Activated T-helper 17 cell treated with anti-CD3 and anti-CD28 coated beads, Interleukin-2, amount 50 U/mL, for 72 hours (primary cell): ENCODE measurements around the gene LRMDA. TPM values are rescaled to one million over a fixed set of nuclear protein-coding genes. Genes with fewer than 3 reads are reported as not detected.

Experiments used
- ATAC-seq: fragments of 150-1000 bp; cut with Tn5 transposase; replicated peaks from 2 replicates; pipeline ENCODE4 v1.10.0; 2021; ENCODE audit warnings: mild to moderate bottlenecking, moderate library complexity
- H3K27ac Mint-ChIP-seq: one replicate; pipeline ENCODE4 v1.8.0; 2022; ENCODE audit warnings: mixed read lengths
- H3K27me3 Mint-ChIP-seq: one replicate; pipeline ENCODE4 v1.8.0; 2022; ENCODE audit warnings: mixed read lengths
- H3K36me3 Mint-ChIP-seq: one replicate; pipeline ENCODE4 v1.8.0; 2022; ENCODE audit warnings: low read depth, mild to moderate bottlenecking, mixed read lengths
- H3K4me1 Mint-ChIP-seq: one replicate; pipeline ENCODE4 v1.8.0; 2022; ENCODE audit warnings: mixed read lengths
- H3K4me3 Mint-ChIP-seq: one replicate; pipeline ENCODE4 v1.8.0; 2022; ENCODE audit warnings: mild to moderate bottlenecking, mixed read lengths
- H3K9me3 Mint-ChIP-seq: one replicate; pipeline ENCODE4 v1.8.0; 2022; ENCODE audit warnings: mixed read lengths
- total RNA-seq, 2 donors: library from RNA; stranded (reverse); gene quantifications; one replicate each; pipeline ENCODE4 v1.2.3, GENCODE V29; 2022

The LRMDA gene
- total RNA-seq, 2 donors from 2014 or later = not detected

DNA sequence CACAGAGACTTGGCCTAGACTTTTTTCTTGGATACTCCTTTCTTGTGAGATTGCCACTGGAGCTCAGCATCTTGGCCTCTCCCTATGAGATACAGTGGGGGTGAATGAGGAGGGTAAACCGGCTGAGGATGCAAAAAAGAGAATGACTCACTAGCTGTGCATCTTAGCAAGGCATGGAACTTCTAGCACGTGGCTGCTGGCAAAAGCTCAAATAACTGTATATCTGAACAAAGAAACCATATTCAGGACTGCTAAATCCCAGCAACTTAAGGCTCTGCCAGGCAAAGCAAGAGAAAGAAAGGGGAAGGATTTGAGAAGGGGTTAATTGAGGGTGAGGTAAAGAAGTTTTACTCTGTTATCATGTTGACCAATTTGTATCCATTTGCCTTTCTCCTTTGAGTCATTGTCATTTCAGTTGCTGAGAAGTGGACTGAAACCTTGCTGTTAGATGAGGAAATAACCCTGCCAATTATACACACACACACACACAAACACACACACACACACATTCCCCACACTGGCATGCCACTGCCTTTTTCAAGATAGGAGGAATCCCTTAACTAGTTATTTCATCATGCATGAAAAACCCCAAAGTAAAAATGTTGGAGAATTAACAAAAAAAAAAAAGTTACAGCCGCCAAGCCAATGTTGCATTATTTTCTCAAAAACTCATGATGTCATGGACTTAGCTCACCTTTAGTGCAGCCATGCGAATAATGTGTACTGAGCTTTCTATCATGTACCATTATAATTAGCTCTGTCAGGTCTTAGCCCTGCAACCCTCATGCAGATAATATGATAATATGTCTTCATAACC lies 997.3 kb downstream of the LRMDA start:
- Mint-ChIP-seq H3K9me3 (peaks cover 4% of the 10 kb centered on the region), H3K27me3 (no peaks in the 10 kb centered on the region), H3K27ac (no peak overlapping the region), H3K4me1 (no peaks in the 10 kb centered on the region), H3K4me3 (no peak overlapping the region), H3K36me3 (no peaks in the 10 kb centered on the region)
- ATAC-seq = no peak

DNA sequence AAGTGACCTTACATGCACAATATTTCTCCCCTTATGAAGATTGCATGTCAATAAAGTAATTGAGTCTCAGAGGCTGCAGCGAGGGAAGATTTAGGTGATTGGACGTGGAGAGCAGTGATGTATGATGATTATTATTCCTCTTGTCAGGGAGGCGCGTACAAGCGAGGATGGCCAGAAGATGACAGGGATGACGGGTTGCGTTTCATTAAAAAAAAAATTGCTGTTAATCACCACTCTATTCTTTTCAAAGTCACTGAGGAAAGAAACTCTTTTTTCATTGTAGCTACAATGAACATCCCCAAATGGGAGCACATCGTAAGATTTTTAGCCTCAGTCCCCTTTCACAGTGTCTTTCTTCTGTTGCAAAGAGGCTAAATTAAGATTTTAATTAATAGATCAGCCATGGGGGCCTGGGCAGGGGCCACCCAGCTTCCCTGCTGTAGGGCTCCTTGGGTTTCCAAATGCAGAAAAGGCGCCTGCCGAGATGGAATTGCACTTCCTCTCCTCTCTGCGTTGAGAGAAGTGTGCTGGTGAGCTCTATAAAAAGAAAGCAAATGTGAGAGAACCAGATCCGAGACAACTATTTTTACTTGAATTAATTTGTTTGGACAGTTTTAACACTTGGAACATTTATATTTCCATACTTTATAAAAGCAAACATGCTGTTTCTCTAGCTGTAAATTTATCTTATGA lies 998.1 kb downstream of the LRMDA start:
- Mint-ChIP-seq H3K36me3 (no peaks in the 10 kb centered on the region), H3K4me3 (no peak overlapping the region), H3K4me1 (no peaks in the 10 kb centered on the region), H3K9me3 (peaks cover 4% of the 10 kb centered on the region), H3K27me3 (no peaks in the 10 kb centered on the region), H3K27ac (no peak overlapping the region)
- ATAC-seq = no peak

DNA sequence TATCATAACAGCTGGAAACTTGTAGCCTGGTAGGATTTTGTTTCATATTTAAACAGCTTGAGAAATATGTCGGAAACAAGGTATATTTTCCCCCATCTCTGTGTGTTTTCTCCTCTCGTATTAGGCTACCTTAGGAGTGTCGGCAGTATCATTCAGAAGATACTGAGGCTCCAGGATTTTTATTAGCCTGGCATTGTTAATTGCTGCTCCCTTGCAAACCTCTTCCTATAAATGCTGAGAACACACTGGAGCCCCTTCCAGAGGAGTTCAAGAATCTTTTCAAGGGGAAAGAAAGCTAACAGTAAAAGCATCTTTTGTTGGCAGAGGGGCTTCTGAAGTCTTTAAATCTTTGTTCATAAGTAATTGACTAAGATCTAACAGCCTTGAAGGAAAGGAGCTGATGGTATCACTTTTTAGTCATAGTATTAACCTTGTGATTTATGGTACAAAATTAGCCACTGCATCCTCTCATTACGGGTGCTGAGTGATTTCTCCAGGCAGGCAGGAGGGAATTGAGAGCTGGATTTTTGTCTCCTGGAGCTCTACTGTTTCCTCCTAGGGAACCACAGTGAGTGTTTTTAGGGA lies 998.7 kb downstream of the LRMDA start:
- Mint-ChIP-seq H3K4me3 (no peak overlapping the region), H3K36me3 (no peaks in the 10 kb centered on the region), H3K4me1 (no peaks in the 10 kb centered on the region), H3K9me3 (peaks cover 4% of the 10 kb centered on the region), H3K27ac (no peak overlapping the region), H3K27me3 (no peaks in the 10 kb centered on the region)
- no peak for ATAC-seq

DNA sequence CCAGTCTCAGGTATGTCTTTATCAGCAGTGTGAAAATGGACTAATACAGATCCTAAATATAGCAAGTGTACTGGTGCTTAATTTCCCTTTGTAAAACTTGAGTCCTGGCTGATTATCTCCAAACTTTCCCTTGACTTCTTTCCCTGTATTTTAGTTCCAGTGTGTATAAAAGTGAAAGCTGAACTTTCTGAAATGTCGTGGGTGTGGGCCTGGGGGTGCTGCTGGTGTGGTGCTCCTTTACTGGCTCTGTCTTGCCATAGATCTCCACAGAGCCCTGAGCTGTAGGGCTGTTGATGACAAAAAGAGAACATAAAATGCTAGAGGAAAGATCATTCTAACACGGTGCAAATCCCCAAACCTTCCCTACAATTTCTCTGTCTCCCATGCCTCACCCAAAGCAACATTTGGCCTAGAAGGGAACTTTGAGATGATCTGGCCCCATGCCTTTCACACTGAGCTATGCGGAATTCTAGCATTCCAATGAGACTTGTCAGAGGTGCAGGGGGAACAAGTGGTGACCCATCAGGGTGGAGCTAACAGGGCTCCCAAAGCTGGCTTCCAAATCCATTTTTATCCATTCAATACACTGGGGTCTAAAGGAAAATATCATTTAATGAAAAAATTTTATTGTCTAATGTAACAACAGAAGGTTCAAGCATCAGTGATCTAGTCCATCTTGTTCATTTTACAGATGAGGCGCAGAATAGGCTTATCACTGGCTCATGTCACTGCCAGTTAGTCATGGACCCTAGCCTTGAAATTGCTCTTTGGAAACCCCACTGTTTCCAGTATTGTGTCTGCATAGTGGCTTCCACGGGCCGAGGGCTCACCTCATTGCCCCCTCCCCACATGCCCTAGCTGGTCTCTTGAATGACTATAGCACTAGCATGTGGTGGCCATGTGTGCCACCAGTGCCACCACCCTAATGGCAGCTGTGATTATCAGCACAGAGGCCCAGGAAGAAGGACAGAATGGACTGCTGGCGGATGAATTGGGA lies 1000.9 kb downstream of the LRMDA start:
- no peaks in the 10 kb centered on the region for H3K27me3 Mint-ChIP-seq
- no peak overlapping the region for H3K4me3 Mint-ChIP-seq
- H3K9me3 Mint-ChIP-seq = peaks cover 4% of the 10 kb centered on the region
- no peaks in the 10 kb centered on the region for H3K4me1 Mint-ChIP-seq
- ATAC-seq = no peak
- no peak overlapping the region for H3K27ac Mint-ChIP-seq
- no peaks in the 10 kb centered on the region for H3K36me3 Mint-ChIP-seq

DNA sequence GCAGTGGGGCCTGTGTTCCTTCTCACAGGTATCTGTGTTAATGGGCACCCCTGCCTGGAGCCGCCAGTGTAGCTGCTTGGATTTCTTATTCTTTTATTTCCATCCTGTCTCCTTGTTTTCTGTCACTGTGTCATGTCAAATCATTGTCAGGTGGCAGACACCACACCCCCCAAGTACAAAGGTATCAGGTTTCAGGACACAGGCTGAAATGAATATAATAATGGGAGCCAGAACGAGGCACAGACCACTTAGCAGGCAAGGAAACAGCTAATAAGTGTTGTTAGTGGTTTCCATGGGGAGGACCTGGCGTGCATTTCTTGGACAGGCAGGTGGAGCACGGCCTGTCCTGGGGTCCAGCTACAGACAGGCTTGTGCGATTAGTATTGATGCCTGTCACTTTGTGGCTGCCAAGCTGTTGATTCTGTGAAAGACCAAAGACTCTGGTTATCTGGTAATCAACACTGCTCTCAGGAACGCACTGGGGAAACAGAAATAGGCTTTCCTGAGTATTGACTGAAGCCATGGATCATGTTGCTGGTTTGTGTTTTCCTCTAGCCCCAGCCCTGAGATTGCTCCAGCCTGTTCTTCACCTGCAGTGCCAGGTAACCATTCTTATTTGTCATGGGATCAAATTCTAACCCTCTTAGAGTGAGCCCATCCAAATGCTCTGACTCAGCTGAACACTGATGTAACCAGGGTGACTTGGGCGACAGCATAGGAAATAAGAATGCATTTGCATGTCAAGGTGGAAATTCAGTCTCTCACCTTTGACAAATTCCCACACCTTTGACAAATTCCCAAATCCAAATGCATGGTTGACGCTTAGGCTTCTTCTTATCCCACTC lies 1002.0 kb downstream of the LRMDA start:
- H3K27me3 Mint-ChIP-seq = no peaks in the 10 kb centered on the region
- no peaks in the 10 kb centered on the region for H3K4me1 Mint-ChIP-seq
- no peaks in the 10 kb centered on the region for H3K36me3 Mint-ChIP-seq
- H3K9me3 Mint-ChIP-seq = peaks cover 4% of the 10 kb centered on the region
- ATAC-seq = no peak
- no peak overlapping the region for H3K4me3 Mint-ChIP-seq
- H3K27ac Mint-ChIP-seq = no peak overlapping the region

DNA sequence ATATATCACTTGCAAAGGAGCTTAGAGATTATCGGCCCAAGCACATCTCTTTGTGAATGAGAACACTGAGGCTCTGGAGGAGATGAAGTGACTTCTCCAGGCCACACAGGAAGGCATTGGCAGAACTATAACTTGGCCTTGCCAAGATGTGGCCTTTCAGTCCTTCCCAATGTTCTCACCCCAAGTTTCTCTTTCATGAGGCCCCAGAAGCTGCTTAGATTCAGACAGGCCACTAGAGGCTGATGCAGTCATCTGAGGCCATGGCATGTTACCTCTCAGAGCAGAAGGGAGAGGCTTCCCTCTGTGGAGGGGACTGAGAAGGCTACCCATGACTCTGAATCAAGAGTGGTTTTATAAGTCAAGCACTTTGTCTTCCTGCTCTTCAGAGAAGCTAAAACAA lies 1003.7 kb downstream of the LRMDA start:
- H3K36me3 Mint-ChIP-seq = no peaks in the 10 kb centered on the region

DNA sequence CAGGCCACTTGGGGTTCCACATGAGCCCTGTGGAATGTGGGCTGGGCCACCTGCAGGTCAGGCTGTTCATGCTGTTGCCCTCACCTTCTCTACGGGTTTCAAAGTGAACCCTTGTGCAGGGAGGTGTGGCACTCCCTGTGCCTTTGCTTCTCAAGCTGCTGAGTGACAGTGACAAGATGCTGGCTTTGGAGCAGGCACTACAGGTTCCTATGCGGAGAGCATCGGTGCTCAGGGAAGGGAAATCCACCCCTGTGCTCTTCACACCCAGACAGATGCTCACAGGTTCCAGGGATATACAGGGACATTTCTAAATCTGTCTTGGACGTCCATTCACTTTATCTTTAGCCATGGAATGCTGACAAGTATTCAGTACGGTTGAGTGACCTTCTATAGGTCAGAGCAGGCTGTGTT lies 1005.0 kb downstream of the LRMDA start:
- H3K9me3 Mint-ChIP-seq = peaks cover 8% of the 10 kb centered on the region
- ATAC-seq = no peak
- no peak overlapping the region for H3K4me3 Mint-ChIP-seq
- H3K27ac Mint-ChIP-seq = no peak overlapping the region
- H3K4me1 Mint-ChIP-seq = no peaks in the 10 kb centered on the region
- H3K36me3 Mint-ChIP-seq = no peaks in the 10 kb centered on the region
- no peaks in the 10 kb centered on the region for H3K27me3 Mint-ChIP-seq

More for the DNA sequence above, 1003.7 kb downstream of the LRMDA start:
- Mint-ChIP-seq H3K27me3 (no peaks in the 10 kb centered on the region), H3K4me3 (no peak overlapping the region), H3K27ac (no peak overlapping the region), H3K9me3 (no peaks in the 10 kb centered on the region), H3K4me1 (no peaks in the 10 kb centered on the region)
- ATAC-seq = no peak

DNA sequence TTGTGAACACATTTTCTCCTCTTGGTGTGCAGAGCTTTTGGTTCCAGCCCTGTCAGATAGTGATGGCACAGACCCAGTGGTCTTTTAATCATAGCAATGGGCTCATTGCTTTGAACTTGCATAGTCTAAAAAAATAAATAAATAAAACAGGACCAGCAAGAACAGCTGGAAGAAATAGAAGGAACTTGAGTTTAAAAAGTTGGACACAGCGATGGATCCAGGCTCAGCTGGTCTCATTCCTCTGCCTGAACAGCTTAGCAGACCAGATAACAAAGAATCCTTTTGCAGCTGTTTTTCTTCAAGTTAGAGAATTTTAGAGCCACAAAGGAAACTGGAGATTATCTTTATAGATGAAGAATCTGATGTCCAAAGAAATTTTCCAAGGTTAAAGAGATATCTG lies 1005.6 kb downstream of the LRMDA start:
- peaks cover 8% of the 10 kb centered on the region for H3K9me3 Mint-ChIP-seq
- ATAC-seq = no peak
- H3K27me3 Mint-ChIP-seq = no peaks in the 10 kb centered on the region
- no peak overlapping the region for H3K27ac Mint-ChIP-seq
- no peak overlapping the region for H3K4me3 Mint-ChIP-seq
- no peaks in the 10 kb centered on the region for H3K4me1 Mint-ChIP-seq
- no peaks in the 10 kb centered on the region for H3K36me3 Mint-ChIP-seq

DNA sequence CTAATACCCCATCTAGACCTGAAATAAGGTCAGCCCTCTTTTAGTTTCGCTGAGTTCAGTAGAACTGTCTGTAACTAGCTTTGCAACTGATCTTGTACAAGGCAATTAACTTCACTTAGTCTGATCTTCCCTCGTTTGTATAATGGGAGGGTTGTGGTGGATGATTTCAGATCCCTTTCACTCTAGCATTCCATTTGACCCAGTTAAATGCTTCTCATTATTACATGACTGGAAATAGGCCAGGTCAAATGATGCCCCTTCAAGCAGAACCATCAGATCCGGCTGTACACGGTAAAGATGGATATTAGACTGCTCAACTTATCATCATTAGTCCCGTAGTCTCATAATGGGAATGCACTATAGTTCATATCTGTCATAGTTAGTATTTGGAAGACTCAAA lies 1009.0 kb downstream of the LRMDA start:
- no peaks in the 10 kb centered on the region for H3K27me3 Mint-ChIP-seq
- no peak overlapping the region for H3K27ac Mint-ChIP-seq
- ATAC-seq = no peak
- no peaks in the 10 kb centered on the region for H3K4me1 Mint-ChIP-seq
- H3K9me3 Mint-ChIP-seq = peaks cover 8% of the 10 kb centered on the region
- H3K4me3 Mint-ChIP-seq = no peak overlapping the region
- no peaks in the 10 kb centered on the region for H3K36me3 Mint-ChIP-seq

DNA sequence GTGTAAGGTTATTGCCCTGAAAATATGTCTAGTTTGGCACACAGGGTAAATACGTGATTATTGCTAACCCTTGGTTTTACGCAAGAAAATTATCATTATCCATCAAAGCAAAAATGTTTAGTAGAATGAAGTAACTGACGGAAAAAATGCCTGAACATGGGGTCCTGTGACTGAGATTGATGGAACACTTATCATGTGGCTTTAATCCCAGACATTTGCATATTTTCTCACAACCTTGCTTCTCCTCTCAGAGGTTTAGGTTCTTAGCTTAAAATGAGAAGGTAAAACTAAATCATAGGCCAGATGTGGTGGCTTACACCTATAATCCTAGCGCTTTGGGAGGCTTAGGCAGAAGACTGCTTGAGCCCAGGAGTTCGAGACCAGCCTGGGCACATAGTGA lies 1010.7 kb downstream of the LRMDA start:
- Mint-ChIP-seq H3K4me1 (no peaks in the 10 kb centered on the region), H3K4me3 (no peak overlapping the region)

DNA sequence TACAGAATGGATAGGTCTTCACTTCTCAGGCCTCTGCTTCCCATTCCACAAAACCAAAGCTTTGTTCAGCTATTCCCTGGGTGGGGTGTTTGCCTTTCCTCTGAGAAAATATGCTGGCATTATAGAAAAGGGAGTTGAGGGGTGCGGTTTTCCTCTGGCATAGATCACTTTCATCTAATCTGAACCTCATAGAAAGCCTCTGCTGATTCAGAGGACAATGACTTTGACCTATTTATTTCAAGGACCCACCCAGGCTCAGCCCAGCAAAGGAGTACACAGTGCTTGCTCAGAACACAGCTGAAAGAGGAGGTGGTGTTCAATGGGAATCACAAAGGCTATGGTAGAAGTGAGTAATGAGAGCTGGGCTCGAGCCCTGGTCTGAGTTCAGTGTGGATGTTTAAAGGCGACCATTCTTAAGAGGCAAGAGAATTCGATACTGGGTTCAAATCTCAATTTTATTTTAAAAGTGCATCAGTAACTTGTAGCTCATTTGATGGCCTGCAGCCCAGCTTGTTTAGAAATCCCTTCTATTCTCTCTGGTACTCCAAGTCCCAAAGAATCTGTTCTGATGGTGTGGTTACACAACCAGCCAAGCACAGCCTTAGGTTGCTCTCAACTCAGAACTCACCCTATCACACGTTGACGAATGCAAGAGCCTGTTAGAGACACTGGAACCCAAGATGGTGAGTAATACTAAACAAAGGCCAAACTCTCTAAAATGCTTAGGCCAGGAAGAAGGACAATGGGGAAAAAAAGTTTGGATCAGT lies 1012.8 kb downstream of the LRMDA start:
- Mint-ChIP-seq H3K4me3 (no peak overlapping the region), H3K4me1 (no peaks in the 10 kb centered on the region), H3K27ac (no peak overlapping the region), H3K27me3 (no peaks in the 10 kb centered on the region), H3K9me3 (peaks cover 8% of the 10 kb centered on the region), H3K36me3 (no peaks in the 10 kb centered on the region)
- no peak for ATAC-seq

More for the DNA sequence above, 1010.7 kb downstream of the LRMDA start:
- no peak for ATAC-seq
- Mint-ChIP-seq H3K36me3 (no peaks in the 10 kb centered on the region), H3K27me3 (no peaks in the 10 kb centered on the region), H3K9me3 (peaks cover 8% of the 10 kb centered on the region), H3K27ac (no peak overlapping the region)

DNA sequence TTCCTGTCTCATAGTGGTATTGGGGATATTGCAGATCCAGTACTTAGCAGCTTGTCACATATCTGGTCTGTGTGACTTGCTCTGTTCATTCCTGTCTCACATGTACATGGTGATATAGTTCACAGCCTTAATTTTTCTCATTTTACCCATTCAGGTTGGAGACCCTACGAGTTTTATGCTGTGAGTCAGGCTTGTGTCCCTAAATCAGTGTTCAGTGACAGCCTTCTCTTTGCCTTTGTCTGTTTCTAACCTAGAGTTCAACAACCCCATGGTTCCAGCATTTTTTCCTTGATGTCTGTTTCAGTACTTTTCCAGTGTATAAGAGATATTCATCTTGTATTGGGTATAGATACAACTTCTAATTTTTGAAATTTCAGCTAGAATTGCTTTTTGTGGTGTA lies 1016.2 kb downstream of the LRMDA start:
- H3K27ac Mint-ChIP-seq = no peak overlapping the region
- no peaks in the 10 kb centered on the region for H3K9me3 Mint-ChIP-seq
- H3K4me1 Mint-ChIP-seq = no peaks in the 10 kb centered on the region
- no peaks in the 10 kb centered on the region for H3K27me3 Mint-ChIP-seq
- H3K36me3 Mint-ChIP-seq = no peaks in the 10 kb centered on the region
- no peak for ATAC-seq
- no peak overlapping the region for H3K4me3 Mint-ChIP-seq

DNA sequence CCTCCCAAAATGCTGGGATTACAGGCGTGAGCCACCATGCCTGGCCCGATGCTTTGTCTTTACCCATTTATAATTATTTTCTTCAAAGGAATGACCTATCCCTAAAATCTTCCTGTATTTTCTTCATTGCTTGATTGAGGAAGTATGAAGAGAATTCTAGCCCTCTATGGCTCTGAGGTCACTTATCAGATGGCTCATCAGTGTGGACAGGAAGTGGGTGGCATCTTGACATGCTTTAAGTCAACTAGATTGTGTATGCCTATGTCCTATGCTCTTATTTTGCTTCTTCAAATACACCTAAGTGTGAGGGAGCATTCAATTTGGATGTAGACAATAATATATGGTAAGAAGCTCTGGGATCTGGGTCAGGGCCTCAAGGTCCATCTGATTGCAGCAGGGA lies 1020.5 kb downstream of the LRMDA start:
- peaks cover 5% of the 10 kb centered on the region for H3K9me3 Mint-ChIP-seq
- H3K36me3 Mint-ChIP-seq = no peaks in the 10 kb centered on the region
- H3K27me3 Mint-ChIP-seq = no peaks in the 10 kb centered on the region
- no peak overlapping the region for H3K4me3 Mint-ChIP-seq
- no peak overlapping the region for H3K27ac Mint-ChIP-seq
- H3K4me1 Mint-ChIP-seq = no peaks in the 10 kb centered on the region
- no peak for ATAC-seq
